Stimulated activated naive CD8-positive, alpha-beta T cell treated with anti-CD3 and anti-CD28 coated beads, Interleukin-15, amount 100 ng/mL, for 72 hours (primary cell): ENCODE measurements around the gene KIAA1191.

Experiments used
- ATAC-seq: fragments of 150-1000 bp; cut with Tn5 transposase; 2 replicates; pipeline ENCODE4 v1.10.0; 2021; ENCODE audit warnings: mild to moderate bottlenecking, moderate library complexity
- DNase-seq, 2 donors: peaks; one replicate each; pipeline ENCODE4 v3.0.0; 2021 to 2022
- H3K27ac Mint-ChIP-seq, 2 donors: one replicate each; pipeline ENCODE4 v1.8.0; 2022; ENCODE audit warnings: mild to moderate bottlenecking in 2 of 2, mixed read lengths in 2 of 2, moderate library complexity in 2 of 2
- H3K27me3 Mint-ChIP-seq: one replicate; pipeline ENCODE4 v1.8.0; 2022; ENCODE audit warnings: mixed read lengths
- H3K4me1 Mint-ChIP-seq: one replicate; pipeline ENCODE4 v1.8.0; 2022; ENCODE audit warnings: mild to moderate bottlenecking, mixed read lengths
- H3K4me3 Mint-ChIP-seq, 2 donors: one replicate each; pipeline ENCODE4 v1.8.0; 2022; ENCODE audit warnings: mild to moderate bottlenecking in 2 of 2, mixed read lengths in 2 of 2, moderate library complexity in 1 of 2
- H3K9me3 Mint-ChIP-seq, 2 donors: one replicate each; pipeline ENCODE4 v1.8.0; 2022; ENCODE audit warnings: mixed read lengths in 2 of 2

The KIAA1191 gene

GRCh38 chr5:176356179-176356566 lies 5.4 kb downstream of the KIAA1191 start:
- Mint-ChIP-seq H3K4me1 (peaks cover 40% of the 10 kb centered on the region), H3K27ac (peak overlapping the region in 1 of 2 donors; percentile 21)
- ATAC-seq, result no peak

GRCh38 chr5:176355400-176356178 lies 6.0 kb downstream of the KIAA1191 start:
- H3K27me3 Mint-ChIP-seq, result no peaks in the 10 kb centered on the region
- peak overlapping the region in 1 of 2 donors; percentile 21 for H3K27ac Mint-ChIP-seq

More at GRCh38 chr5:176356179-176356566, 5.4 kb downstream of the KIAA1191 start:
- Mint-ChIP-seq H3K27me3 (no peaks in the 10 kb centered on the region), H3K4me3 (no peak overlapping the region), H3K9me3 (no peaks in the 10 kb centered on the region)
- DNase-seq, result no peak

GRCh38 chr5:176353533-176353932 lies 8.0 kb downstream of the KIAA1191 start:
- DNase-seq (no peak), ATAC-seq (no peak)
- H3K4me3 Mint-ChIP-seq, result no peak overlapping the region
- H3K4me1 Mint-ChIP-seq, result peaks cover 31% of the 10 kb centered on the region
- peak overlapping the region in 1 of 2 donors; percentile 10 for H3K27ac Mint-ChIP-seq
- H3K9me3 Mint-ChIP-seq, result no peaks in the 10 kb centered on the region
- no peaks in the 10 kb centered on the region for H3K27me3 Mint-ChIP-seq

More at GRCh38 chr5:176355400-176356178, 6.0 kb downstream of the KIAA1191 start:
- Mint-ChIP-seq H3K9me3 (no peaks in the 10 kb centered on the region), H3K4me1 (peaks cover 40% of the 10 kb centered on the region), H3K4me3 (no peak overlapping the region)
- ATAC-seq, result no peak
- DNase-seq, result no peak

GRCh38 chr5:176352116-176352878 lies 9.3 kb downstream of the KIAA1191 start:
- DNase-seq (no peak), ATAC-seq (no peak)
- H3K4me1 Mint-ChIP-seq, result peaks cover 20% of the 10 kb centered on the region
- H3K27ac Mint-ChIP-seq, result no peak overlapping the region
- H3K27me3 Mint-ChIP-seq, result no peaks in the 10 kb centered on the region
- H3K9me3 Mint-ChIP-seq, result no peaks in the 10 kb centered on the region
- no peak overlapping the region for H3K4me3 Mint-ChIP-seq

- Mint-ChIP-seq H3K27ac (peak overlapping the region in 1 of 2 donors; percentile 39), H3K27me3 (no peaks in the 10 kb centered on the region), H3K9me3 (no peaks in the 10 kb centered on the region), H3K4me3 (no peak overlapping the region), H3K4me1 (peaks cover 17% of the 10 kb centered on the region)
- ATAC-seq (no peak), DNase-seq (no peak)
These were observed 11.1 kb downstream of the KIAA1191 start for GRCh38 chr5:176350416-176350815.

GRCh38 chr5:176342766-176343458 lies 18.7 kb downstream of the KIAA1191 start:
- Mint-ChIP-seq H3K4me1 (no peaks in the 10 kb centered on the region), H3K27ac (no peak overlapping the region)

GRCh38 chr5:176342158-176342483 lies 19.4 kb downstream of the KIAA1191 start:
- Mint-ChIP-seq H3K27ac (peak overlapping the region in 1 of 2 donors; percentile 66), H3K9me3 (no peaks in the 10 kb centered on the region), H3K4me1 (no peaks in the 10 kb centered on the region), H3K27me3 (no peaks in the 10 kb centered on the region), H3K4me3 (no peak overlapping the region)
- ATAC-seq (no peak), DNase-seq (no peak)

More at GRCh38 chr5:176342766-176343458, 18.7 kb downstream of the KIAA1191 start:
- no peak for ATAC-seq
- Mint-ChIP-seq H3K9me3 (no peaks in the 10 kb centered on the region), H3K4me3 (no peak overlapping the region), H3K27me3 (no peaks in the 10 kb centered on the region)
- DNase-seq, result no peak

GRCh38 chr5:176341325-176342157 lies 20.0 kb downstream of the KIAA1191 start:
- DNase-seq (no peak), ATAC-seq (no peak)
- H3K4me1 Mint-ChIP-seq, result no peaks in the 10 kb centered on the region
- peak overlapping the region; percentile 45 to 66 for H3K27ac Mint-ChIP-seq
- no peak overlapping the region for H3K4me3 Mint-ChIP-seq
- H3K9me3 Mint-ChIP-seq, result no peaks in the 10 kb centered on the region
- no peaks in the 10 kb centered on the region for H3K27me3 Mint-ChIP-seq

GRCh38 chr5:176339304-176339703 lies 22.3 kb downstream of the KIAA1191 start:
- H3K27me3 Mint-ChIP-seq, result no peaks in the 10 kb centered on the region
- no peak overlapping the region for H3K27ac Mint-ChIP-seq
- no peak for ATAC-seq
- H3K4me1 Mint-ChIP-seq, result no peaks in the 10 kb centered on the region
- no peak overlapping the region for H3K4me3 Mint-ChIP-seq
- DNase-seq, result no peak
- H3K9me3 Mint-ChIP-seq, result peaks cover 0 to 5% of the 10 kb centered on the region in 2 donors

GRCh38 chr5:176337913-176338312 lies 23.7 kb downstream of the KIAA1191 start:
- Mint-ChIP-seq H3K9me3 (peaks cover 0 to 14% of the 10 kb centered on the region in 2 donors), H3K4me1 (no peaks in the 10 kb centered on the region), H3K27me3 (no peaks in the 10 kb centered on the region), H3K27ac (no peak overlapping the region), H3K4me3 (no peak overlapping the region)
- ATAC-seq (no peak), DNase-seq (no peak)

GRCh38 chr5:176334031-176334770 lies 27.4 kb downstream of the KIAA1191 start:
- ATAC-seq (no peak), DNase-seq (no peak)
- H3K27me3 Mint-ChIP-seq, result no peaks in the 10 kb centered on the region
- no peak overlapping the region for H3K27ac Mint-ChIP-seq
- peaks cover 0 to 14% of the 10 kb centered on the region in 2 donors for H3K9me3 Mint-ChIP-seq
- no peaks in the 10 kb centered on the region for H3K4me1 Mint-ChIP-seq
- H3K4me3 Mint-ChIP-seq, result no peak overlapping the region

GRCh38 chr5:176320577-176320976 lies 41.0 kb downstream of the KIAA1191 start:
- ATAC-seq (no peak), DNase-seq (no peak)
- H3K9me3 Mint-ChIP-seq, result no peaks in the 10 kb centered on the region
- no peak overlapping the region for H3K27ac Mint-ChIP-seq
- no peaks in the 10 kb centered on the region for H3K27me3 Mint-ChIP-seq
- no peaks in the 10 kb centered on the region for H3K4me1 Mint-ChIP-seq
- no peak overlapping the region for H3K4me3 Mint-ChIP-seq

- H3K27me3 Mint-ChIP-seq, result no peaks in the 10 kb centered on the region
- no peaks in the 10 kb centered on the region for H3K4me1 Mint-ChIP-seq
- H3K9me3 Mint-ChIP-seq, result no peaks in the 10 kb centered on the region
- peak overlapping the region in 1 of 2 donors; percentile 55 for H3K27ac Mint-ChIP-seq
- DNase-seq, result no peak
- ATAC-seq, result no peak
- H3K4me3 Mint-ChIP-seq, result no peak overlapping the region
These were observed 41.6 kb downstream of the KIAA1191 start for GRCh38 chr5:176319827-176320554.
